ENCODE results near the gene DHDH. TPM values are rescaled to one million over a fixed set of nuclear protein-coding genes. Genes with fewer than 3 reads are reported as not detected.
"Not testable (repeated sequence)": the region's sequence is repeated elsewhere in the genome, so short reads cannot be mapped to it uniquely, and the experiment has no call there.

Gene DHDH
- total RNA-seq: not detected
- long read RNA-seq, donor 1: 0 reads
- long read RNA-seq, donor 2, partial matches to known transcripts: 0 of 1 reads
- long read RNA-seq, donor 2, other reads (novel, unspliced or antisense): 0 of 1 reads

- peak; percentile 85 for DNase-seq (ENCODE audit: low spot score)
- intact Hi-C loops (cut with DNase I): no loop called here
These were observed at the start of gene DHDH for GRCh38 chr19:48933382-48933932. Gene DHDH, plus strand, starts transcription at chr19:48933699. Its CDS starts 23 bp downstream, at chr19:48933722.

GRCh38 chr19:48883726-48884125 is 49.8 kb upstream of the DHDH start:
- intact Hi-C loops (cut with DNase I): no loop called here
- no peak for DNase-seq (ENCODE audit: low spot score)

GRCh38 chr19:48887861-48888612 is 45.5 kb upstream of the DHDH start:
- intact Hi-C loops (cut with DNase I): no loop called here
- DNase-seq (ENCODE audit: low spot score): no peak

DNA sequence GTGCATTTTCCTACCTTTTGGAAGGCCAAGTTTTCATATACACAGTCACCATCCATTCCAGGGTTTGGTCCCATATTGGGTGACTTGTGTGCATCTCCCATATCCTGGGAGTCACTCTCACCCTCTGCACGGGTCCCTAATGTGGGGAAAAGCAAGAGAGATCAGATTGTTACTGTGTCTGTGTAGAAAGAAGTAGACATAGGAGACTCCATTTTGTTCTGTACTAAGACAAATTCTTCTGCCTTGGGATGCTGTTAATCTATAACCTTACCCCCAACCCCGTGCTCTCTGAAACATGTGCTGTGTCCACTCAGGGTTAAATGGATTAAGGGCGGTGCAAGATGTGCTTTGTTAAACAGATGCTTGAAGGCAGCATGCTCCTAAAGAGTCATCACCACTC is 44.0 kb upstream of the DHDH start:
- DNase-seq (ENCODE audit: low spot score); intact Hi-C loops (cut with DNase I): not testable (repeated sequence)

GRCh38 chr19:48890551-48890950 is 42.9 kb upstream of the DHDH start:
- no peak for DNase-seq (ENCODE audit: low spot score)
- intact Hi-C loops (cut with DNase I): loop anchor here (10.0 kb wide), 2 partner anchors 64 to 74 kb away; partner anchors contain the start of genes BAX (in 1 of the 2) and FTL (in 1 of the 2)

GRCh38 chr19:48895226-48895625 is 38.3 kb upstream of the DHDH start:
- DNase-seq (ENCODE audit: low spot score): no peak
- intact Hi-C loops (cut with DNase I): loop anchor here (10.0 kb wide), 2 partner anchors 60 to 70 kb away; partner anchors contain the start of genes BAX (in 1 of the 2) and FTL (in 1 of the 2)

- peak; percentile 90 for DNase-seq (ENCODE audit: low spot score)
- intact Hi-C loops (cut with DNase I): loop anchor here (10.0 kb wide), 2 partner anchors 59 to 69 kb away; partner anchors contain the start of genes BAX (in 1 of the 2) and FTL (in 1 of the 2)
These were observed 37.2 kb upstream of the DHDH start for GRCh38 chr19:48896191-48896720.

DNA sequence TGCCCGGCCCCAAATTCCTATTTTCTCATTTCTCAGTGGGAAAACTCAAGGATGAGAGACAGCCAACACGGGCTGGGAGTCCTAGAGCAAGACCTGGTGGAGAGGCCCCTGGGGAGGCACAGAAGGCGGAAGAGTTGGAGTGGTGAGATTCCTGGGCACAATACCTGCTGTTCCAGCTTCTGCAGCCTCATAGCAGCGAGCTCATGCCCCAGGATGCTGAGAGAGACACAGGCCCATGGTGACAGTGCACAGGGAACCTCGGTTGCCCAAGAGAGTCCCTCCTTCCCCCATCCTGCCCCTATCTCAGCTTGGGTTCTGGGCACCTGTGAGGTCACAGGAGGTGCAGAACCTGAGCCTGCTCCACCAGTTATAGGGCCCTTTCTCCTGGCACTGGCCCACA is 36.3 kb upstream of the DHDH start:
- DNase-seq (ENCODE audit: low spot score): no peak
- intact Hi-C loops (cut with DNase I): loop anchor here (10.0 kb wide), 2 partner anchors 58 to 68 kb away; partner anchors contain the start of genes BAX (in 1 of the 2) and FTL (in 1 of the 2)

DNA sequence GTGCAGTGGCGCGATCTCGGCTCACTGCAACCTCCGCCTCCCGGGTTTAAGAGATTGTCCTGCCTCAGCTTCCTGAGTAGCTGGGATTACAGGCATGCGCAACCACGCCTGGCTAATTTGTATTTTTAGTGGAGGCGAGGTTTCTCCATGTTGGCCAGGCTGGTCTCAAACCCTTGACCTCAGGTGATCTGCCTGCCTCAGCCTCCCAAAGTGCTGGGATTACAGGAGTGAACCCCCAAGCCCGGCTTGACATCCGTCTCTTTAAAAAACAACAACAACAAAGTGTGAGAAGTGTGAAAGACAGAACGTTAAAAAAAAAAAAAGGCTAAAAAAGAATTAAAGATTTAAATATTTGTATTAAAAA is 34.1 kb upstream of the DHDH start:
- intact Hi-C loops (cut with DNase I): loop anchor here (10.0 kb wide), 2 partner anchors 55 to 65 kb away; partner anchors contain the start of genes BAX (in 1 of the 2) and FTL (in 1 of the 2)
- DNase-seq (ENCODE audit: low spot score): not testable (repeated sequence)

- peak; percentile 100 for DNase-seq (ENCODE audit: low spot score)
- intact Hi-C loops (cut with DNase I): loop anchor here (10.0 kb wide), 2 partner anchors 55 to 65 kb away; partner anchors contain the start of genes BAX (in 1 of the 2) and FTL (in 1 of the 2)
These were observed 33.6 kb upstream of the DHDH start, which contains the start of gene NUCB1 for GRCh38 chr19:48899781-48900476. Gene NUCB1, plus strand, starts transcription at chr19:48900312. Its CDS starts 485 bp downstream, at chr19:48900797.

DNA sequence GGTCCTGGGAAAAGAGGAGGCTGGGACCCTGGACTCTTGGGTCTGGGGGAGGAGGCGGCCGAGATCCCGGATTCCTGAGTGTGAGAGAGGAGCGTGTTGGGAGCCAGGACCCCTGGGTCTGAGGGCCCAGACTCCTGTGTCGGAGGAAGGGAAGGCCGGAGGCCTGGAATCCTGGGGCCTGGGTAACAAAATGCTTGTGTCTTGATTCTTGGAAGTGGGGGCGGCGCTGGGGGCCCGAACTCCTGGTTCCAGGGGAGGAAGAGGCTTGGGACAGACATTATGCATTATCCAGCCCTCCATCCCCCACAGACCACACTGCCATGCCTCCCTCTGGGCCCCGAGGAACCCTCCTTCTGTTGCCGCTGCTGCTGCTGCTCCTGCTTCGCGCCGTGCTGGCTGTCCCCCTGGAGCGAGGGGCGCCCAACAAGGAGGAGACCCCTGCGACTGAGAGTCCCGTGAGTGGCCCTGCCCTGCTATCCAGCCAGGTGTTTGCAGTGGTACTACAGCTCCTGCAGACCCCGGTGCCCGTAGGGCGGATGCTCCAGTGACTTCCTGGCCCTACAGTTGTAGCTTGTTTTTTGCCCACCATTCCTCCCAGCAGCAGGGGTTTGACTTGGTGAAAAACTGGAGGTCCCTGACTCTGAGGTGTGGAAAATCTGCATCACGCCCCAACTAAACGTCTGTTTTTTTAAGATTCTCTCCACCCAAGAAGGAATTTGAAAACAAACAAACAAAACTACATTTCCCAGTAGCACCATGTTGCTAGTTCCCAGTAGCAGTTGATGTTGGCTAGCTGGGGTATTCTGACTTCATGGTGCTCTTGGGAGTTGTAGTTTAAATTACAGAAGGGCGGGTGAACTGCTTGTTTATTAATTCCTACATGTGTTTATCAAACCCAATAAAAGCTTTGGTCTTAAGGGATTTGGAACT is 32.8 kb upstream of the DHDH start:
- no peak for DNase-seq (ENCODE audit: low spot score)

GRCh38 chr19:48902291-48902690 is 31.2 kb upstream of the DHDH start:
- DNase-seq (ENCODE audit: low spot score); intact Hi-C loops (cut with DNase I): not testable (repeated sequence)

More for the DNA sequence above, 32.8 kb upstream of the DHDH start:
- intact Hi-C loops (cut with DNase I): no loop called here

DNA sequence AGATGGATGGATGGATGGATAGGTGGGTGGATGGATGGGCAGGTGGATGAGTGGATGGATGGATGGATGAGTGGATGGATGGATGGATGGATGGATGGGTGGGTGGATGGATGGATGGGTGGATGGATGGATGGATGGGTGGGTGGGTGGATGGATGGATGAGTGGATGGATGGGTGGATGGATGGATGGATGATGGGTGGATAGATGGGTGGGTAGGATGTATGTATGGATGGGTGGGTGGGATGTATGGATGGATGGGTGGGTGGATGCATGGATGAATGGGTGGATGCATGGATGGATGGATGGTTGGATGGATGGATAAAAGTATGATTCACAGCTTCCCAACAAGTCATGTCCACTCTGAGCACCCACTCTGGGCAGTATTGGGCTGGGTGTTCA is 29.7 kb upstream of the DHDH start:
- intact Hi-C loops (cut with DNase I); DNase-seq (ENCODE audit: low spot score): not testable (repeated sequence)

DNA sequence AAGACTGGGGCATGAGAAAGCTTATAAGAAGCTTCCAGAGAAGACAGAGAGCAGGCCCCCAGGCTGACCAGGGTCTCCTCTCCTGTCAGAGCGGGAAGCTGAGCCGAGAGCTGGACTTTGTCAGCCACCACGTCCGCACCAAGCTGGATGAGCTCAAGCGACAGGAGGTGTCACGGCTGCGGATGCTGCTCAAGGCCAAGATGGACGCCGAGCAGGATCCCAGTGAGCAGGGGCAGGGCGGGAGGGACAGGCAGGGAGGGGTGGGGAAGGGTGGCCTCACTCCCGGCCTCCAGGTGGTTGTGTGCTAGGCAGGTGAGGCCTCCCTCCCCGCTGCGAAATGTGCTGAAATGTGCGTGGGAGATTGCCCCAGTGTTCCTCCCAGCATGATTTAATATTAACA is 27.8 kb upstream of the DHDH start:
- no peak for DNase-seq (ENCODE audit: low spot score)
- intact Hi-C loops (cut with DNase I): no loop called here

DNA sequence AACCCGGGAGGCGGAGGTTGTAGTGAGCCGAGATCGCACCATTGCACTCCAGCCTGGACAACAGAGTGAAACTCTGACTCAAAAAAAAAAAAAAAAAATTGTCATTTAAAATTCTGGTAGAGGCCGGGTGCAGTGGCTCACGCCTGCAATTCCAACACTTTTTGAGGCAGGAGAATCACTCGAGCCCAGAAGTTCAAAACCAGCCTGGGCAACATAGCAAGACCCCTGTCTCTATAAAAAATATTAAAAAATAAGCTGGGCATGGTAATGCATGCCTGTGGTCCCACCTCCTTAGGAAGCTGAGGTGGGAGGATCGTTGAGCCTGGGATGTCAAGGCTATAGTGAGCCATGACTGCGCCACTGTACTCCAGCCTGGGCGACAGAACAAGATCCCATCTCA is 27.2 kb upstream of the DHDH start:
- DNase-seq (ENCODE audit: low spot score): no peak
- intact Hi-C loops (cut with DNase I): no loop called here

GRCh38 chr19:48907671-48908070 is 25.8 kb upstream of the DHDH start:
- intact Hi-C loops (cut with DNase I): no loop called here
- no peak for DNase-seq (ENCODE audit: low spot score)

GRCh38 chr19:48909424-48910077 is 23.9 kb upstream of the DHDH start:
- not testable (repeated sequence) for DNase-seq (ENCODE audit: low spot score)
- intact Hi-C loops (cut with DNase I): loop anchor here in 1 of 2 donors (2.0 kb wide), 1 partner anchor 63 kb away; no protein-coding TSS in a partner anchor

Data from posterior vena cava (tissue), 2 donors.